ENCODE data around the gene CKB. TPM values are rescaled to one million over a fixed set of nuclear protein-coding genes. Genes with fewer than 3 reads are reported as not detected.

CKB gene
- 15.3 TPM for polyA plus RNA-seq (2012; ENCODE audit: missing spikeins)

DNA sequence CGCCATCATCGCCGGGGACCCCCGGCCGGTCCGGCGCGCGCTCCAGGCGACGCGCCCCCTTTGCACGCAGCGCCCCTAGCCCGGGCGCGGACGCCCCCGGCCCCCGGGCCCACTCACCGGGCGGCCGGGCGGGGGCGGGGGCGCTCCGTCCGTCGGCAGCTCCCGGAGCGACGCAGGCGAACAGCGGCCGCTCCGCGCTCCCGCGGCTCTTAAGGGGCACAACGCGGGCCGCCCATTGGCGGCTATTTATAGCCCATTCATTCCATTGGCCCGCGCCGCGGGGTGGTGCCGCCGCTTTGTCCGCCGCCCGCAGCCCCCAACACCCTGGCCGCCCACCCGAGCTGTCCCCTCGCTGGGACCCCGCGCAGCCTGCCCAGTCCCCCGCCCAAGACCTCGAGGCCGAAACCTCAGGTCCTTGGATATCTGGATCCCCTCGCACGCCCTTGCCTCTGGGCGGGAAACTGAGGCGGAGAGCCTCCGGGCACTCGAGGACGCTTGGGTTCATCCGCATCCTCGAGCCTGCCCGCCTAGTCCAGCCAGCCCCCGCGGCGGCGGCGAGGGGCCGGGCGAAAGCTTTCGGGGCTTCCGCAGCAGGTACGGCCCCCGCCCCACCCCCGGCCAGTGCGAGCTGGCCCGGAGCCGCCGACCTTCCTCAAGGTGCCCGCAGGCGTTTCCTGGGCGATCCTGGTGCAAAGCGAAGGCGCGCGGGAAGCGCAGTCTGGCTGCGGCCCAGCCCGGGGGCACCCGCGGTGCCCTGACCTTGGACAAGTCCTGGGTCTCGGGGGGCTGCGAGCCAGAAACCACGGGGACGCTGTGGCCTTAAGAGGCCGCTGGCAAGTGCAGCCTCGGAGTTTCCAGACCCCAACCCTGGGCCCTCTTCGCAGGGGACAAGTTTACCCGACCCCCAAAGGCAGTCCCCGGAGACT is at the start of gene CKB:
TSS of gene CKB (minus strand) at position 182 of the 926 bp plus-strand sequence. CDS start 337 bp downstream, outside the sequence.
- no peak for DNase-seq (ENCODE audit: insufficient read length)
- no peak for TF ChIP-seq POLR2AphosphoS5 (IDR thresholded peaks at IDR 0.05; ENCODE audit: low read depth, low read length)
- TF ChIP-seq TAF1 (IDR thresholded peaks at IDR 0.05; ENCODE audit: borderline replicate concordance, low read depth, low read length) = no peak
- no peak for TF ChIP-seq POLR2A (IDR thresholded peaks at IDR 0.05; ENCODE audit: low read depth, low read length)
- no peak for FAIRE-seq

DNA sequence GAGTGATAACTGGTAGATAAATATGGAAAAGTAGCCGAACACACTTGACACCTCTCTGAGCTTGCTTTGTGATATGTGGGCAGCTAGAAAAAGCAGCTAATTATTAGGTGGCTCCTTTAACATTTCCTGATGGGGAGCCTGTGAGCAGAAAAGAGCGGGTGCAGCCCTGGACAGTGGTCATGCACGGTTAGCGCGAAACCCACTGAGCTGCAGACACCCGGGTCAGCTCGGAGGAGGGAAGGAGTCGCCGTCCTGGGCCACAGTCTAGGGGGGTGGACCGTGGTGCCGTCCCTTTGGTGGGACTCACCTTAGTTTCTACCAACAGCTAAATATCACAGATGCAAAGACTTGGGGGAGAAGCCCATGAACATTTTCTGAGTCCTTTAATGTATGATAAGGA is 46.8 kb upstream of the CKB start:
- DNase-seq (ENCODE audit: insufficient read length) (no peak), FAIRE-seq (no peak)
- TF ChIP-seq POLR2AphosphoS5 (IDR thresholded peaks at IDR 0.05; ENCODE audit: low read depth, low read length) = no peak

DNA sequence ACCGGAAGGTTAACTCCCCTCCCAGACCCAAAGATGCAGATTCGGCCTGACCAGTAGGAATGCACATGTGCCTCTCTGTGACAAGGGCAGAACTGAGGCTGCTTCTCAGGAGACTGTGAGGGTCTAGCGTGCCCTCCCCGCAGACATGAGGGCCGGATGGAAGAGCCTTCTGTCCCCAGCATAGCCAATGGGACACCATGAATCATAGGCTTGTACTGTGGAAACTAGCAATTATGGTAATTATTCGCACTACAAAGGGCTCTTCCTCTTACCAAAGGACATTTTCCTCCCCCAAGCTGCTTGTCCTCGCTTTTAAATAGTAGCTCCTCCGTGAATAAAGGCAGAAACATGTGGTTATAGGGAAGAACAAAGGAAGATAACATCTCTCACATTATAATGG is 46.3 kb upstream of the CKB start:
- FAIRE-seq = no peak
- TF ChIP-seq POLR2AphosphoS5 (IDR thresholded peaks at IDR 0.05; ENCODE audit: low read depth, low read length) (no peak), TAF1 (IDR thresholded peaks at IDR 0.05; ENCODE audit: borderline replicate concordance, low read depth, low read length) (no peak), POLR2A (IDR thresholded peaks at IDR 0.05; ENCODE audit: low read depth, low read length) (no peak)
- DNase-seq (ENCODE audit: insufficient read length) = no peak

DNA sequence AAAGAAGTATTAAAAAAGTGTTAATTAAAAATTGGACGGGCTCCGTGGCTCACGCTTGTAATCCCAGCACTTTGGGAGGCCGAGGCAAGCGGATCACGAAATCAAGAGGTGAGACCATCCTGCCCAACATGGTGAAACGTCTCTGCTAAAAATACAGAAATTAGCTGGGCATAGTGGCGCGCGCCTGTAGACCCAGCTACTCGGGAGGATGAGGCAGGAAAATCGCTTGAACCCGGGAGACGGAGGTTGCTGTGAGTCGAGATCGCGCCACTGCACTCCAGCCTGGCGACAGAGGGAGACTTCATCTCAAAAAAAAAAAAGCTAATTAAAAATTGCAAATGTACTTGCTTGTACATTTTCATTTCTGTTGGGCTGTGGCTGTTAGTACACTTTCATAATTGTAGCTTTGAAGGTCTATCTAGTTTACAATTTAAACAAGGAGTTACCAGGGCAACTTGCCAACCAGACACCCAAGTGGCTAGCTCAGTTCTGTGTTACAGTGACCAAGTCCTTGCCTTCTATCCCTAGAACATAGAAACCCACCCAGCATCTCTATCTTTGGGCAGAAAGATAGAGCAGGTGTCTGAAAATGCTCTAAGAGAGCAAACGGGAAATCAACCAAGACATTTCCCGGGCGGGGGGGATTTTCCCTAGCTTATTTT is 41.3 kb upstream of the CKB start:
- no peak for FAIRE-seq
- no peak for DNase-seq (ENCODE audit: insufficient read length)
- TF ChIP-seq POLR2AphosphoS5 (IDR thresholded peaks at IDR 0.05; ENCODE audit: low read depth, low read length) (no peak), POLR2A (IDR thresholded peaks at IDR 0.05; ENCODE audit: low read depth, low read length) (no peak), TAF1 (IDR thresholded peaks at IDR 0.05; ENCODE audit: borderline replicate concordance, low read depth, low read length) (no peak)

DNA sequence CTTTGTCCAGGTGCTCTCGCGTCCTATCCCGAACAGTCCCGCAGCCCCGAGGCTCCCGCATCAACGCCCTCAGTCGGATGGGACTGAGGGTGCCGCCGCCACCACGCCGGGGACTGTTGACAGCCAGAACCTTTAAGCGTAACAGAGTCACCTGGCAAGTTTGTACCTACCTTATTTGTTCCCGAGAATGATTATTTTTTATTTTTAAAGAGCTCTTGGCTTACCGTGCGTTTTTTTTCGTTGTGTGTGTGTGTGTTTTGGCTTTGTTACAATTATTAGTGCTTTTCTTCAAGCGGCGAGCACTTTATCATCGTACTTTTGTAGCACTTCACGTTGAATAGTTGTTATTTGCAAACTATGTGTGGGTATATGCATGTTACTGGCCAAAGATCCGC is 40.6 kb upstream of the CKB start:
- FAIRE-seq (no peak), DNase-seq (ENCODE audit: insufficient read length) (no peak)

GRCh38 chr14:103562429-103563225 is 40.0 kb upstream of the CKB start, which contains the start of the genes BAG5 and COA8:
TSS of gene BAG5 (minus strand) at chr14:103562657. CDS start at chr14:103561164, 1,493 bp downstream.
TSS of gene COA8 (plus strand) at chr14:103562960. CDS start at chr14:103563002, 42 bp downstream.
- FAIRE-seq = peak; percentile 95
- TF ChIP-seq POLR2AphosphoS5 (IDR thresholded peaks at IDR 0.05; ENCODE audit: low read depth, low read length) (peak; percentile 81), TAF1 (IDR thresholded peaks at IDR 0.05; ENCODE audit: borderline replicate concordance, low read depth, low read length) (peak; percentile 59; the same call in 1 of the 2 replicates), POLR2A (IDR thresholded peaks at IDR 0.05; ENCODE audit: low read depth, low read length) (peak; percentile 89)
- peak; percentile 94 for DNase-seq (ENCODE audit: insufficient read length)

More for the DNA sequence above, 40.6 kb upstream of the CKB start:
- TF ChIP-seq POLR2AphosphoS5 (IDR thresholded peaks at IDR 0.05; ENCODE audit: low read depth, low read length) = no peak
- TF ChIP-seq POLR2A (IDR thresholded peaks at IDR 0.05; ENCODE audit: low read depth, low read length) = no peak
- no peak for TF ChIP-seq TAF1 (IDR thresholded peaks at IDR 0.05; ENCODE audit: borderline replicate concordance, low read depth, low read length)

DNA sequence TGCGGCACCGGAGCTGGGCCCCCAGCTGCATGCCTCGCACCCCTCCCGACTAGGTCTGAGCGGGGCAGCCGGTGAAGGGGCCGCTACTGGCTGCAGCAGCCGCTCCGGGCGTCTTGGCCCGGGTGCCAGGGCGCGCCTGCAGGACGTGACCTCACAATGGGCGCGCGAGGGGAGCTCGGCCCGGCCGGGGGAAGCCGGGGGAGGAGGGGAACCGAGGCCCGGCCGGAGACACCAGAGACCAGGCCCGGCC is 39.5 kb upstream of the CKB start:
- FAIRE-seq = no peak
- DNase-seq (ENCODE audit: insufficient read length) = no peak
- TF ChIP-seq POLR2AphosphoS5 (IDR thresholded peaks at IDR 0.05; ENCODE audit: low read depth, low read length) = peak; percentile 13
- TF ChIP-seq POLR2A (IDR thresholded peaks at IDR 0.05; ENCODE audit: low read depth, low read length) = no peak

GRCh38 chr14:103561381-103562178 is 39.0 kb upstream of the CKB start:
- no peak for FAIRE-seq

DNA sequence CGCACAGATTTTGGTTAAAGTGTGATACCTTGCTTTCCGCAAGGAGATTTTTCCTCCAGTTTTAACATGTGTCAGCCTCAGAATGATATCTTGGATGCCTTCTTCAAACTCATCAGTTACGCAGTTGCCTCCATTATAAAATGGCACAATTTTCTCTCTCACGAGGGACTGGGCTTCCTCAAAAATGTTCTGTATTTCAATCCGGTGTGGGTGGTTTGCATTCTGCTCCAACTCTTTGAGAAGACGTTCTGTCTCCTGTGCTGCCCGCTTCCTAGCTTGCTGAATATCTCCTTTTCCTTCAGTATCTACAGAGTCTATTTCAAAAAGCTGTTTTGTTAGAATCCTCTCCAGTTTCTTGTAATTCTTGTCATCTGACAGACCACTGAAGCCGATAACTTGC is 38.1 kb upstream of the CKB start:
- FAIRE-seq (no peak), DNase-seq (ENCODE audit: insufficient read length) (no peak)
- TF ChIP-seq POLR2A (IDR thresholded peaks at IDR 0.05; ENCODE audit: low read depth, low read length) = no peak
- no peak for TF ChIP-seq TAF1 (IDR thresholded peaks at IDR 0.05; ENCODE audit: borderline replicate concordance, low read depth, low read length)
- no peak for TF ChIP-seq POLR2AphosphoS5 (IDR thresholded peaks at IDR 0.05; ENCODE audit: low read depth, low read length)

More at GRCh38 chr14:103561381-103562178, 39.0 kb upstream of the CKB start:
- TF ChIP-seq TAF1 (IDR thresholded peaks at IDR 0.05; ENCODE audit: borderline replicate concordance, low read depth, low read length) (no peak), POLR2AphosphoS5 (IDR thresholded peaks at IDR 0.05; ENCODE audit: low read depth, low read length) (no peak), POLR2A (IDR thresholded peaks at IDR 0.05; ENCODE audit: low read depth, low read length) (no peak)
- peak; percentile 55 for DNase-seq (ENCODE audit: insufficient read length)

GRCh38 chr14:103559766-103560165 is 37.1 kb upstream of the CKB start:
- TF ChIP-seq POLR2A (IDR thresholded peaks at IDR 0.05; ENCODE audit: low read depth, low read length) (no peak), TAF1 (IDR thresholded peaks at IDR 0.05; ENCODE audit: borderline replicate concordance, low read depth, low read length) (no peak), POLR2AphosphoS5 (IDR thresholded peaks at IDR 0.05; ENCODE audit: low read depth, low read length) (no peak)
- FAIRE-seq = no peak
- no peak for DNase-seq (ENCODE audit: insufficient read length)

All from GM12892 (cell line).